Chondrocyte (in vitro differentiated cells): ENCODE measurements around the gene DCAF8L2. TPM values are rescaled to one million over a fixed set of nuclear protein-coding genes. Genes with fewer than 3 reads are reported as not detected.

Source experiments
- DNase-seq: peaks from one replicate; pipeline ENCODE4 v3.0.0; 2021; ENCODE audit warnings: mixed read lengths, low spot score
- H3K27ac Mint-ChIP-seq: one replicate; pipeline ENCODE4 v1.8.0; 2021; ENCODE audit warnings: mild to moderate bottlenecking, moderate library complexity, mixed read lengths; ENCODE audit not compliant: unreplicated experiment
- H3K27me3 Mint-ChIP-seq: 2 replicates; pipeline ENCODE4 v1.8.0; 2021; ENCODE audit warnings: low read depth, mixed read lengths
- H3K36me3 Mint-ChIP-seq: 2 replicates; pipeline ENCODE4 v1.8.0; 2021; ENCODE audit warnings: low read depth, mixed read lengths
- H3K4me1 Mint-ChIP-seq: 2 replicates; pipeline ENCODE4 v1.8.0; 2021; ENCODE audit warnings: low read depth, mild to moderate bottlenecking, mixed read lengths
- H3K4me3 Mint-ChIP-seq: one replicate; pipeline ENCODE4 v1.8.0; 2021; ENCODE audit warnings: mild to moderate bottlenecking, moderate library complexity, mixed read lengths; ENCODE audit not compliant: unreplicated experiment
- H3K9me3 Mint-ChIP-seq: 2 replicates; pipeline ENCODE4 v1.8.0; 2021; ENCODE audit warnings: low read depth, mixed read lengths
- total RNA-seq: library from RNA; stranded (reverse); gene quantifications from 3 replicates; pipeline ENCODE4 v1.2.1, GENCODE V29; 2021
- TF ChIP-seq, protein P1 (sequence below): fragments of 200-600 bp; sonication (generic); IDR thresholded peaks from 2 replicates; pipeline ENCODE4 v1.5.0; 2021; ENCODE audit warnings: antibody characterized with exemption, mild to moderate bottlenecking, moderate library complexity

DCAF8L2 gene
- total RNA-seq, 1 donor from 2014 or later, result not detected

DNA sequence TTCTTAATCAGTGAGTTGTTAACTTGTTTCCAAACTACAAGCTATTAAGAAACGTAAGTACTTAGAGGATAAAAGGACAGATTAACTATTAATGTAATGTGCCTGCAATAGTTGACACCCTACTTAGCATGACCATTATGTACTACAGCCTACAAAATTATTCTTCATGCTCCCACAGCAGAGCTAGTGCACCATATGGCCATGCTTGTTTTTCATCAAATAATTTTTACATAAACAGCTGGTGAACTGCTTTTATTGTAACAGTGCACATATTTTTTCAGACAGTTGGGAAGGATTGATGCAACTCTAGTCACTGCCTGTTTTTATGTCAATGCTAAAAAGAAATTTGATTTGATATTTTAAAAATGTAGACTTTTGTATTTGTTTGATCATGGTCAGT lies 207.4 kb downstream of the DCAF8L2 start:
- Mint-ChIP-seq H3K4me3 (no peak overlapping the region), H3K9me3 (peaks cover 2% of the 10 kb centered on the region), H3K36me3 (no peaks in the 10 kb centered on the region), H3K27ac (no peak overlapping the region), H3K27me3 (peaks cover 3% of the 10 kb centered on the region), H3K4me1 (no peaks in the 10 kb centered on the region)
- DNase-seq, result no peak
- TF ChIP-seq, protein P1, sequence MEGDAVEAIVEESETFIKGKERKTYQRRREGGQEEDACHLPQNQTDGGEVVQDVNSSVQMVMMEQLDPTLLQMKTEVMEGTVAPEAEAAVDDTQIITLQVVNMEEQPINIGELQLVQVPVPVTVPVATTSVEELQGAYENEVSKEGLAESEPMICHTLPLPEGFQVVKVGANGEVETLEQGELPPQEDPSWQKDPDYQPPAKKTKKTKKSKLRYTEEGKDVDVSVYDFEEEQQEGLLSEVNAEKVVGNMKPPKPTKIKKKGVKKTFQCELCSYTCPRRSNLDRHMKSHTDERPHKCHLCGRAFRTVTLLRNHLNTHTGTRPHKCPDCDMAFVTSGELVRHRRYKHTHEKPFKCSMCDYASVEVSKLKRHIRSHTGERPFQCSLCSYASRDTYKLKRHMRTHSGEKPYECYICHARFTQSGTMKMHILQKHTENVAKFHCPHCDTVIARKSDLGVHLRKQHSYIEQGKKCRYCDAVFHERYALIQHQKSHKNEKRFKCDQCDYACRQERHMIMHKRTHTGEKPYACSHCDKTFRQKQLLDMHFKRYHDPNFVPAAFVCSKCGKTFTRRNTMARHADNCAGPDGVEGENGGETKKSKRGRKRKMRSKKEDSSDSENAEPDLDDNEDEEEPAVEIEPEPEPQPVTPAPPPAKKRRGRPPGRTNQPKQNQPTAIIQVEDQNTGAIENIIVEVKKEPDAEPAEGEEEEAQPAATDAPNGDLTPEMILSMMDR, result no peak

Other genes starting within 250 kb of the DCAF8L2 start
- not detected in 3 replicates for gene PPP4R3C, start 127.0 kb upstream of the DCAF8L2 start, total RNA-seq
- gene MAGEB10, start 217.6 kb downstream of the DCAF8L2 start, total RNA-seq, result not detected in 3 replicates